ENCODE results near the gene KDM4B. TPM values are rescaled to one million over a fixed set of nuclear protein-coding genes. Genes with fewer than 3 reads are reported as not detected.

The KDM4B gene
- total RNA-seq, 4 donors from 2014 or later: 28.7 to 75.1 (median 46.1) TPM

DNA sequence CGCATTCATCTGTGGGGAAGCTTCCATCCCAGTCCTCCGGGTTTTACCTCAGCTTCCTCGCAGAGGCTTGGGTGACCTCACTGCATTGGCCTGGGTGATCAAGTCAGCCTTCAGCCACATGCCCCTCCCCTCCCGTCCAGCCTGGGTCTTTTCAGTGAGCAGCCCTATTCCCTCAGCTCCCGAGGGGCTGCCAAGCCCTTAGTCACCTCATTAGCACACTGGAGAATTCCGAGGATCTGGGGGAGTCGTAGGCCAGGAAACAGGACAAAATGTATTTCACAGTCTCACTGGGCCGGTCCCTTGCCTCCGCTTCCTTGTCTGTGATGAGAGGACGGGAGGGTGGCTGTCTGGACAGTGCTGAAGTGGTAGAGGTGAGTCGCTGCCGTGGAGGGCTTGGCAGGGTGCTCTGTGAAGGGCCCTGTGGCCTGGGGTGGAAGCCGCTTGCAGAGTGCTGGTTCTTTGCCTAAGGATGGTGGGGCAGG is 19.9 kb downstream of the KDM4B start:
- TF ChIP-seq, protein P1, sequence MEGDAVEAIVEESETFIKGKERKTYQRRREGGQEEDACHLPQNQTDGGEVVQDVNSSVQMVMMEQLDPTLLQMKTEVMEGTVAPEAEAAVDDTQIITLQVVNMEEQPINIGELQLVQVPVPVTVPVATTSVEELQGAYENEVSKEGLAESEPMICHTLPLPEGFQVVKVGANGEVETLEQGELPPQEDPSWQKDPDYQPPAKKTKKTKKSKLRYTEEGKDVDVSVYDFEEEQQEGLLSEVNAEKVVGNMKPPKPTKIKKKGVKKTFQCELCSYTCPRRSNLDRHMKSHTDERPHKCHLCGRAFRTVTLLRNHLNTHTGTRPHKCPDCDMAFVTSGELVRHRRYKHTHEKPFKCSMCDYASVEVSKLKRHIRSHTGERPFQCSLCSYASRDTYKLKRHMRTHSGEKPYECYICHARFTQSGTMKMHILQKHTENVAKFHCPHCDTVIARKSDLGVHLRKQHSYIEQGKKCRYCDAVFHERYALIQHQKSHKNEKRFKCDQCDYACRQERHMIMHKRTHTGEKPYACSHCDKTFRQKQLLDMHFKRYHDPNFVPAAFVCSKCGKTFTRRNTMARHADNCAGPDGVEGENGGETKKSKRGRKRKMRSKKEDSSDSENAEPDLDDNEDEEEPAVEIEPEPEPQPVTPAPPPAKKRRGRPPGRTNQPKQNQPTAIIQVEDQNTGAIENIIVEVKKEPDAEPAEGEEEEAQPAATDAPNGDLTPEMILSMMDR (IDR thresholded peaks at IDR 0.05): no peak
- no peak for TF ChIP-seq POLR2A (IDR thresholded peaks at IDR 0.05)
- Histone ChIP-seq H3K27me3 (no peaks in the 10 kb centered on the region), H3K4me1 (peaks cover 0 to 8% (median 0%) of the 10 kb centered on the region in 4 donors), H3K27ac (no peak overlapping the region), H3K4me3 (no peak overlapping the region), H3K9me3 (no peaks in the 10 kb centered on the region), H3K36me3 (no peaks in the 10 kb centered on the region)
- no peak for DNase-seq

DNA sequence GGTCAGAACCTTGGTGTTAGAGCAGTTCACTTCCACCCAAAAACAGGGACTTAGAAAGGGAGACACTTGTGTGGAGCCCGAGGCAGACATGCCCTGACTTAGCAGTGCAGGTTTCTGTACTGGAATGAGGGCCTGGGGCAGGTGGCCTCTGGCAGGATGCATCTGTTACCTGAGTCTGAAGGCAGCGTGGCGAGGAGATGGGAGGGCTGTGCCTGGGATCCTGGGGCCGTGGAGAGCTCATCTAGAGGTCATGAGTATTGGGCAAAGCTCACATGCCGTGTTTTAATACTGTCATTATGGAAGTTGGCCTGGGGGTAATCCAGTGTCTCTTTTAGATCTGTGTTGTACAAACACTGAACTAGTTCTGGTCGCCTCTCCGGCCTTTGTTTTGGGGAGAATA is 21.4 kb downstream of the KDM4B start:
- Histone ChIP-seq H3K27me3 (no peaks in the 10 kb centered on the region), H3K9me3 (no peaks in the 10 kb centered on the region), H3K4me1 (peaks cover 0 to 8% (median 0%) of the 10 kb centered on the region in 4 donors), H3K4me3 (no peak overlapping the region), H3K27ac (no peak overlapping the region), H3K36me3 (no peaks in the 10 kb centered on the region)
- no peak for TF ChIP-seq POLR2A (IDR thresholded peaks at IDR 0.05)
- TF ChIP-seq, protein P1 (IDR thresholded peaks at IDR 0.05): no peak
- DNase-seq: no peak

GRCh38 chr19:4991538-4991937 is 22.6 kb downstream of the KDM4B start:
- H3K9me3 ChIP-seq: no peaks in the 10 kb centered on the region
- H3K36me3 ChIP-seq: no peaks in the 10 kb centered on the region
- no peak overlapping the region for H3K27ac ChIP-seq
- DNase-seq: no peak
- H3K4me1 ChIP-seq: peaks cover 0 to 6% (median 0%) of the 10 kb centered on the region in 4 donors
- no peaks in the 10 kb centered on the region for H3K27me3 ChIP-seq
- TF ChIP-seq, protein P1 (IDR thresholded peaks at IDR 0.05): no peak
- no peak overlapping the region for H3K4me3 ChIP-seq

- Histone ChIP-seq H3K4me3 (no peak overlapping the region), H3K4me1 (no peaks in the 10 kb centered on the region), H3K27me3 (no peaks in the 10 kb centered on the region), H3K9me3 (no peaks in the 10 kb centered on the region), H3K27ac (no peak overlapping the region), H3K36me3 (no peaks in the 10 kb centered on the region)
- no peak for DNase-seq
- TF ChIP-seq POLR2A (IDR thresholded peaks at IDR 0.05): no peak
- TF ChIP-seq, protein P1 (IDR thresholded peaks at IDR 0.05): no peak
These were observed 23.2 kb downstream of the KDM4B start for GRCh38 chr19:4991996-4992698.

GRCh38 chr19:4993683-4994082 is 24.8 kb downstream of the KDM4B start:
- no peak for DNase-seq

More at GRCh38 chr19:4993683-4994082, 24.8 kb downstream of the KDM4B start:
- Histone ChIP-seq H3K4me1 (no peaks in the 10 kb centered on the region), H3K4me3 (no peak overlapping the region), H3K36me3 (no peaks in the 10 kb centered on the region), H3K9me3 (no peaks in the 10 kb centered on the region), H3K27me3 (no peaks in the 10 kb centered on the region), H3K27ac (no peak overlapping the region)
- TF ChIP-seq, protein P1 (IDR thresholded peaks at IDR 0.05): no peak
- no peak for TF ChIP-seq POLR2A (IDR thresholded peaks at IDR 0.05)

All from Peyer's patch (tissue), 4 donors.